ENCODE results near the gene AGXT.

The AGXT gene

GRCh38 chr2:240898731-240899467 is 30.3 kb downstream of the AGXT start:
- Histone ChIP-seq H3K27me3 (ENCODE audit: control insufficient read depth in 5 of 5, insufficient read depth in 4 of 5, low read length in 5 of 5) (no peaks in the 10 kb centered on the region), H3K36me3 (ENCODE audit: control insufficient read depth in 5 of 5, insufficient read depth in 5 of 5, low read length in 5 of 5) (no peaks in the 10 kb centered on the region), H3K4me3 (ENCODE audit: low read depth in 1 of 5, low read length in 5 of 5) (peak overlapping the region in 1 of 5 donors; percentile 19), H3K9me3 (ENCODE audit: control insufficient read depth in 5 of 5, low read length in 5 of 5) (peaks cover 0 to 4% (median 2%) of the 10 kb centered on the region in 5 donors), H3K4me1 (ENCODE audit: control insufficient read depth in 5 of 5, insufficient read depth in 5 of 5, low read length in 5 of 5) (peaks cover 3 to 33% (median 24%) of the 10 kb centered on the region in 5 donors), H3K27ac (ENCODE audit: low read depth, low read length) (peak overlapping the region; percentile 37), H3K9ac (ENCODE audit: low read length in 5 of 5) (peak overlapping the region in 2 of 5 donors; percentile 1 to 2)

- no peak overlapping the region for H3K27ac ChIP-seq (ENCODE audit: low read depth, low read length)
- H3K4me1 ChIP-seq (ENCODE audit: control insufficient read depth in 5 of 5, insufficient read depth in 5 of 5, low read length in 5 of 5): peaks cover 3 to 35% (median 24%) of the 10 kb centered on the region in 5 donors
- no peak overlapping the region for H3K4me3 ChIP-seq (ENCODE audit: low read depth in 1 of 5, low read length in 5 of 5)
- H3K9me3 ChIP-seq (ENCODE audit: control insufficient read depth in 5 of 5, low read length in 5 of 5): peaks cover 0 to 4% (median 2%) of the 10 kb centered on the region in 5 donors
- H3K9ac ChIP-seq (ENCODE audit: low read length in 5 of 5): no peak overlapping the region
- no peaks in the 10 kb centered on the region for H3K27me3 ChIP-seq (ENCODE audit: control insufficient read depth in 5 of 5, insufficient read depth in 4 of 5, low read length in 5 of 5)
- H3K36me3 ChIP-seq (ENCODE audit: control insufficient read depth in 5 of 5, insufficient read depth in 5 of 5, low read length in 5 of 5): no peaks in the 10 kb centered on the region
These were observed 30.8 kb downstream of the AGXT start for GRCh38 chr2:240899468-240899865.

- Histone ChIP-seq H3K4me3 (ENCODE audit: low read depth in 1 of 5, low read length in 5 of 5) (no peak overlapping the region), H3K36me3 (ENCODE audit: control insufficient read depth in 5 of 5, insufficient read depth in 5 of 5, low read length in 5 of 5) (no peaks in the 10 kb centered on the region), H3K9ac (ENCODE audit: low read length in 5 of 5) (no peak overlapping the region), H3K9me3 (ENCODE audit: control insufficient read depth in 5 of 5, low read length in 5 of 5) (peaks cover 0 to 4% (median 2%) of the 10 kb centered on the region in 5 donors), H3K27ac (ENCODE audit: low read depth, low read length) (no peak overlapping the region), H3K27me3 (ENCODE audit: control insufficient read depth in 5 of 5, insufficient read depth in 4 of 5, low read length in 5 of 5) (peaks cover 0 to 4% (median 0%) of the 10 kb centered on the region in 5 donors), H3K4me1 (ENCODE audit: control insufficient read depth in 5 of 5, insufficient read depth in 5 of 5, low read length in 5 of 5) (peaks cover 3 to 40% (median 24%) of the 10 kb centered on the region in 5 donors)
These were observed 31.7 kb downstream of the AGXT start for GRCh38 chr2:240900141-240900860.

GRCh38 chr2:240901986-240902614 is 33.5 kb downstream of the AGXT start:
- H3K36me3 ChIP-seq (ENCODE audit: control insufficient read depth in 5 of 5, insufficient read depth in 5 of 5, low read length in 5 of 5): no peaks in the 10 kb centered on the region
- H3K9me3 ChIP-seq (ENCODE audit: control insufficient read depth in 5 of 5, low read length in 5 of 5): peaks cover 0 to 4% (median 2%) of the 10 kb centered on the region in 5 donors
- H3K27me3 ChIP-seq (ENCODE audit: control insufficient read depth in 5 of 5, insufficient read depth in 4 of 5, low read length in 5 of 5): peaks cover 6 to 18% (median 9%) of the 10 kb centered on the region in 5 donors
- peaks cover 3 to 37% (median 21%) of the 10 kb centered on the region in 5 donors for H3K4me1 ChIP-seq (ENCODE audit: control insufficient read depth in 5 of 5, insufficient read depth in 5 of 5, low read length in 5 of 5)
- no peak overlapping the region for H3K27ac ChIP-seq (ENCODE audit: low read depth, low read length)
- H3K4me3 ChIP-seq (ENCODE audit: low read depth in 1 of 5, low read length in 5 of 5): no peak overlapping the region
- no peak overlapping the region for H3K9ac ChIP-seq (ENCODE audit: low read length in 5 of 5)

GRCh38 chr2:240902615-240903041 is 34.0 kb downstream of the AGXT start:
- H3K27me3 ChIP-seq (ENCODE audit: control insufficient read depth in 5 of 5, insufficient read depth in 4 of 5, low read length in 5 of 5): peaks cover 6 to 23% (median 14%) of the 10 kb centered on the region in 5 donors
- H3K36me3 ChIP-seq (ENCODE audit: control insufficient read depth in 5 of 5, insufficient read depth in 5 of 5, low read length in 5 of 5): no peaks in the 10 kb centered on the region
- H3K9ac ChIP-seq (ENCODE audit: low read length in 5 of 5): no peak overlapping the region
- no peak overlapping the region for H3K4me3 ChIP-seq (ENCODE audit: low read depth in 1 of 5, low read length in 5 of 5)
- no peak overlapping the region for H3K27ac ChIP-seq (ENCODE audit: low read depth, low read length)
- H3K9me3 ChIP-seq (ENCODE audit: control insufficient read depth in 5 of 5, low read length in 5 of 5): peaks cover 0 to 4% (median 2%) of the 10 kb centered on the region in 5 donors
- peaks cover 3 to 32% (median 16%) of the 10 kb centered on the region in 5 donors for H3K4me1 ChIP-seq (ENCODE audit: control insufficient read depth in 5 of 5, insufficient read depth in 5 of 5, low read length in 5 of 5)

GRCh38 chr2:240903191-240904060 is 34.8 kb downstream of the AGXT start:
- H3K9me3 ChIP-seq (ENCODE audit: control insufficient read depth in 5 of 5, low read length in 5 of 5): peaks cover 0 to 4% (median 2%) of the 10 kb centered on the region in 5 donors
- H3K27me3 ChIP-seq (ENCODE audit: control insufficient read depth in 5 of 5, insufficient read depth in 4 of 5, low read length in 5 of 5): peaks cover 6 to 23% (median 14%) of the 10 kb centered on the region in 5 donors
- H3K9ac ChIP-seq (ENCODE audit: low read length in 5 of 5): peak overlapping the region in 1 of 5 donors; percentile 25
- no peaks in the 10 kb centered on the region for H3K36me3 ChIP-seq (ENCODE audit: control insufficient read depth in 5 of 5, insufficient read depth in 5 of 5, low read length in 5 of 5)
- no peak overlapping the region for H3K4me3 ChIP-seq (ENCODE audit: low read depth in 1 of 5, low read length in 5 of 5)
- H3K27ac ChIP-seq (ENCODE audit: low read depth, low read length): no peak overlapping the region
- H3K4me1 ChIP-seq (ENCODE audit: control insufficient read depth in 5 of 5, insufficient read depth in 5 of 5, low read length in 5 of 5): peaks cover 3 to 24% (median 10%) of the 10 kb centered on the region in 5 donors

GRCh38 chr2:240904216-240905175 is 35.9 kb downstream of the AGXT start:
- peaks cover 0 to 14% (median 0%) of the 10 kb centered on the region in 5 donors for H3K4me1 ChIP-seq (ENCODE audit: control insufficient read depth in 5 of 5, insufficient read depth in 5 of 5, low read length in 5 of 5)
- H3K27me3 ChIP-seq (ENCODE audit: control insufficient read depth in 5 of 5, insufficient read depth in 4 of 5, low read length in 5 of 5): peaks cover 9 to 23% (median 14%) of the 10 kb centered on the region in 5 donors
- H3K27ac ChIP-seq (ENCODE audit: low read depth, low read length): no peak overlapping the region
- no peak overlapping the region for H3K9ac ChIP-seq (ENCODE audit: low read length in 5 of 5)
- H3K9me3 ChIP-seq (ENCODE audit: control insufficient read depth in 5 of 5, low read length in 5 of 5): peaks cover 0 to 4% (median 2%) of the 10 kb centered on the region in 5 donors
- H3K4me3 ChIP-seq (ENCODE audit: low read depth in 1 of 5, low read length in 5 of 5): no peak overlapping the region
- no peaks in the 10 kb centered on the region for H3K36me3 ChIP-seq (ENCODE audit: control insufficient read depth in 5 of 5, insufficient read depth in 5 of 5, low read length in 5 of 5)

- H3K4me1 ChIP-seq (ENCODE audit: control insufficient read depth in 5 of 5, insufficient read depth in 5 of 5, low read length in 5 of 5): peaks cover 0 to 10% (median 0%) of the 10 kb centered on the region in 5 donors
- H3K4me3 ChIP-seq (ENCODE audit: low read depth in 1 of 5, low read length in 5 of 5): no peak overlapping the region
- peaks cover 11 to 23% (median 16%) of the 10 kb centered on the region in 5 donors for H3K27me3 ChIP-seq (ENCODE audit: control insufficient read depth in 5 of 5, insufficient read depth in 4 of 5, low read length in 5 of 5)
- no peak overlapping the region for H3K27ac ChIP-seq (ENCODE audit: low read depth, low read length)
- H3K9ac ChIP-seq (ENCODE audit: low read length in 5 of 5): no peak overlapping the region
- peaks cover 0 to 4% (median 2%) of the 10 kb centered on the region in 5 donors for H3K9me3 ChIP-seq (ENCODE audit: control insufficient read depth in 5 of 5, low read length in 5 of 5)
- H3K36me3 ChIP-seq (ENCODE audit: control insufficient read depth in 5 of 5, insufficient read depth in 5 of 5, low read length in 5 of 5): no peaks in the 10 kb centered on the region
These were observed 36.7 kb downstream of the AGXT start for GRCh38 chr2:240905176-240905781.
